ENCODE measurements around the gene OPN1LW. TPM values are rescaled to one million over a fixed set of nuclear protein-coding genes. Genes with fewer than 3 reads are reported as not detected.
A peak's percentile ranks its signal among the peaks of the same experiment; 100 is the strongest.

OPN1LW gene
- total and polyA plus RNA-seq, 4 donors, result not detected

- H3K36me3 ChIP-seq (ENCODE audit: control insufficient read depth, insufficient read depth, low read length), result no peaks in the 10 kb centered on the region
Measured at GRCh38 chrX:154131955-154132354, 12.1 kb upstream of the OPN1LW start.

GRCh38 chrX:154132366-154132765 lies 11.7 kb upstream of the OPN1LW start:
- Histone ChIP-seq H3K9me3 (ENCODE audit: control insufficient read depth, insufficient read depth, low read length) (peaks cover 1% of the 10 kb centered on the region), H3K4me3 (ENCODE audit: low read depth, low read length) (no peak overlapping the region), H3K27me3 (ENCODE audit: control insufficient read depth, insufficient read depth, low read length) (no peaks in the 10 kb centered on the region), H3K27ac (ENCODE audit: low read depth, low read length) (no peak overlapping the region), H3K4me1 (ENCODE audit: control insufficient read depth, insufficient read depth, low read length) (peaks cover 7% of the 10 kb centered on the region), H3K36me3 (ENCODE audit: control insufficient read depth, insufficient read depth, low read length) (no peaks in the 10 kb centered on the region)
- no peak for DNase-seq (ENCODE audit: low read depth in 4 of 6, low spot score in 6 of 6)
- WGBS (ENCODE audit: insufficient coverage), result 78% methylated on average over 6 of the region's 9 CpGs

More at GRCh38 chrX:154131955-154132354, 12.1 kb upstream of the OPN1LW start:
- H3K4me1 ChIP-seq (ENCODE audit: control insufficient read depth, insufficient read depth, low read length), result peaks cover 3% of the 10 kb centered on the region
- H3K27ac ChIP-seq (ENCODE audit: low read depth, low read length), result no peak overlapping the region
- no peak for DNase-seq (ENCODE audit: low read depth in 4 of 6, low spot score in 6 of 6)
- no peak overlapping the region for H3K4me3 ChIP-seq (ENCODE audit: low read depth, low read length)
- peaks cover 1% of the 10 kb centered on the region for H3K9me3 ChIP-seq (ENCODE audit: control insufficient read depth, insufficient read depth, low read length)
- H3K27me3 ChIP-seq (ENCODE audit: control insufficient read depth, insufficient read depth, low read length), result no peaks in the 10 kb centered on the region
- WGBS (ENCODE audit: insufficient coverage), result 67% methylated on average over 2 of the region's 4 CpGs

DNA sequence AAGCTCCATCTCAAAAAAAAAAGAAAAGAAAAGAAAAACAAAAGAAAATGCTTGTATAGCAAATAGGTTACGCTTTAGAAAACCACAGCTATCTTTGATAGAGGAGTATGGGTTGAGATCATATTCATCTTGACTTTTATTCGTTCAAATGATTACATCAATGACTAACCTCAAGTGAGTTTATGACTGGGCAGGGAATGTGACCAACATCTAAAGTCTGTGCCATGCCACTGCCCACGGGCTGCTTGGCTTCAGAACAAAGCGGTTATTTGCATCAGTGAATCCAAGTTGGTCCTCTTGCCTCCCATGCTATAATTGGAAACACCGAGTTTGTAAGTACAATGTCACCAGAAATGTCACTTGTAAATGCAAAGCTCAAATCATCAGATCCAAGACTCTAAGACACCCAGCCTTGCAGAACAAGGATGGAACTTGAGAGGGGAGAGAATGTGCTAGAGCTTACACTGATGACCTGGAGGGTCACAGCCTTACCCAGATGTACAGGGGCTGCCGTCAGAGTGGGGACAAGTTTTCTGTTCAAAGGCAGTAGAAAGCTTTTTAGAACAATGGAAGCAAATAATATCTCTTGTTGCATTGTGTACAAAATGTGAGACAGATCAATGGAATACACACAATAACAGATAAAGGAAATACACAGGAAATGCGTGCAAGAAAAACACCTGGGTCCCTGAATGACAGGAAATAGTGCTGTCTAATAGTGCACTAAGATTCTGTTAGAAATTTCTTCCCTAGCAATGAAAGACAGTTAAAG lies 8.4 kb upstream of the OPN1LW start:
- DNase-seq (ENCODE audit: low read depth in 4 of 6, low spot score in 6 of 6), result no peak
- 73% methylated on average over 4 of the region's 7 CpGs for WGBS (ENCODE audit: insufficient coverage)
- H3K27me3 ChIP-seq (ENCODE audit: control insufficient read depth, insufficient read depth, low read length), result no peaks in the 10 kb centered on the region

DNA sequence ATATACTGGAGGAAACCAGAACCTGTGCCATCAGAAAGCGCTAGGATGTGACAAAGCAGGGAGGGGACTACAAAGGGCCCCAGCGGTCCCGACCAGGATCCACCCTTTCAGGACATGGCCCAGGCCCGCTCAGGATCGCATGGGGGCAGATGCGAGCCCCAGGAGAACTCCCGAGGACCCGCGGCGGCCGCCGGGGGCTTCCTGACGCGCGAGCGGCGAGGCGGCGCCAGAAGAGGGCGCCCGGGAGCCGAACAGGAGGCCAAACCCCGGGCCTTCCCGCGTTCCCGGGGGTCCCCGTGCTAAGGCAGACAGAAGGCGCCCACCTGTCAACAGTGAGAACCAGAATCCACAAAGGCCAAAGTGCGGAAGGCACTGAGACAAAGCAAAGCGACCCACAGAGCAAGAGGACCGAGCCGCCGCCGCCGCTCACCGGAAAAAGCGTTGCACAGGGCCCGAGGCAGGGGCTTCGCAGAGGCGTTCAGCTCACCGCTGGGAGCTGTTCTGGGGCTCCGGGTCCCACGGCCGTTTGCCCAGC lies 7.3 kb upstream of the OPN1LW start:
- Histone ChIP-seq H3K4me3 (ENCODE audit: low read depth, low read length) (peak overlapping the region; percentile 22), H3K27ac (ENCODE audit: low read depth, low read length) (no peak overlapping the region)

More for the DNA sequence above, 8.4 kb upstream of the OPN1LW start:
- no peaks in the 10 kb centered on the region for H3K36me3 ChIP-seq (ENCODE audit: control insufficient read depth, insufficient read depth, low read length)
- peaks cover 1% of the 10 kb centered on the region for H3K9me3 ChIP-seq (ENCODE audit: control insufficient read depth, insufficient read depth, low read length)
- H3K4me3 ChIP-seq (ENCODE audit: low read depth, low read length), result no peak overlapping the region
- no peak overlapping the region for H3K27ac ChIP-seq (ENCODE audit: low read depth, low read length)
- H3K4me1 ChIP-seq (ENCODE audit: control insufficient read depth, insufficient read depth, low read length), result peaks cover 10% of the 10 kb centered on the region

GRCh38 chrX:154138857-154139256 lies 5.2 kb upstream of the OPN1LW start:
- H3K27ac ChIP-seq (ENCODE audit: low read depth, low read length), result no peak overlapping the region
- peaks cover 1% of the 10 kb centered on the region for H3K9me3 ChIP-seq (ENCODE audit: control insufficient read depth, insufficient read depth, low read length)
- no peak for DNase-seq (ENCODE audit: low read depth in 4 of 6, low spot score in 6 of 6)
- peaks cover 13% of the 10 kb centered on the region for H3K4me1 ChIP-seq (ENCODE audit: control insufficient read depth, insufficient read depth, low read length)
- H3K4me3 ChIP-seq (ENCODE audit: low read depth, low read length), result no peak overlapping the region
- 84% methylated on average over 10 of the region's 10 CpGs for WGBS (ENCODE audit: insufficient coverage)
- no peaks in the 10 kb centered on the region for H3K27me3 ChIP-seq (ENCODE audit: control insufficient read depth, insufficient read depth, low read length)
- no peaks in the 10 kb centered on the region for H3K36me3 ChIP-seq (ENCODE audit: control insufficient read depth, insufficient read depth, low read length)

More for the DNA sequence above, 7.3 kb upstream of the OPN1LW start:
- peak in 5 of 6 donors; percentile 36 to 86 (median 48) for DNase-seq (ENCODE audit: low read depth in 4 of 6, low spot score in 6 of 6)
- Histone ChIP-seq H3K27me3 (ENCODE audit: control insufficient read depth, insufficient read depth, low read length) (no peaks in the 10 kb centered on the region), H3K9me3 (ENCODE audit: control insufficient read depth, insufficient read depth, low read length) (peaks cover 1% of the 10 kb centered on the region), H3K36me3 (ENCODE audit: control insufficient read depth, insufficient read depth, low read length) (no peaks in the 10 kb centered on the region), H3K4me1 (ENCODE audit: control insufficient read depth, insufficient read depth, low read length) (peaks cover 10% of the 10 kb centered on the region)
- 16% methylated on average over 44 of the region's 44 CpGs for WGBS (ENCODE audit: insufficient coverage)

DNA sequence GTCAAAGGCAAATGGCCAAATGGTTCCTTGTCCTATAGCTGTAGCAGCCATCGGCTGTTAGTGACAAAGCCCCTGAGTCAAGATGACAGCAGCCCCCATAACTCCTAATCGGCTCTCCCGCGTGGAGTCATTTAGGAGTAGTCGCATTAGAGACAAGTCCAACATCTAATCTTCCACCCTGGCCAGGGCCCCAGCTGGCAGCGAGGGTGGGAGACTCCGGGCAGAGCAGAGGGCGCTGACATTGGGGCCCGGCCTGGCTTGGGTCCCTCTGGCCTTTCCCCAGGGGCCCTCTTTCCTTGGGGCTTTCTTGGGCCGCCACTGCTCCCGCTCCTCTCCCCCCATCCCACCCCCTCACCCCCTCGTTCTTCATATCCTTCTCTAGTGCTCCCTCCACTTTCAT lies 3.8 kb upstream of the OPN1LW start:
- Histone ChIP-seq H3K9me3 (ENCODE audit: control insufficient read depth, insufficient read depth, low read length) (no peaks in the 10 kb centered on the region), H3K4me3 (ENCODE audit: low read depth, low read length) (no peak overlapping the region), H3K36me3 (ENCODE audit: control insufficient read depth, insufficient read depth, low read length) (no peaks in the 10 kb centered on the region), H3K27ac (ENCODE audit: low read depth, low read length) (no peak overlapping the region), H3K4me1 (ENCODE audit: control insufficient read depth, insufficient read depth, low read length) (peaks cover 13% of the 10 kb centered on the region), H3K27me3 (ENCODE audit: control insufficient read depth, insufficient read depth, low read length) (no peaks in the 10 kb centered on the region)
- whole genome bisulfite sequencing (ENCODE audit: insufficient coverage), result 78% methylated on average over 11 of the region's 12 CpGs
- DNase-seq (ENCODE audit: low read depth in 4 of 6, low spot score in 6 of 6), result no peak

DNA sequence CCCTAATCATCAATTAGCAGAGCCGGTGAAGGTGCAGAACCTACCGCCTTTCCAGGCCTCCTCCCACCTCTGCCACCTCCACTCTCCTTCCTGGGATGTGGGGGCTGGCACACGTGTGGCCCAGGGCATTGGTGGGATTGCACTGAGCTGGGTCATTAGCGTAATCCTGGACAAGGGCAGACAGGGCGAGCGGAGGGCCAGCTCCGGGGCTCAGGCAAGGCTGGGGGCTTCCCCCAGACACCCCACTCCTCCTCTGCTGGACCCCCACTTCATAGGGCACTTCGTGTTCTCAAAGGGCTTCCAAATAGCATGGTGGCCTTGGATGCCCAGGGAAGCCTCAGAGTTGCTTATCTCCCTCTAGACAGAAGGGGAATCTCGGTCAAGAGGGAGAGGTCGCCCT lies 3.3 kb upstream of the OPN1LW start:
- Histone ChIP-seq H3K4me3 (ENCODE audit: low read depth, low read length) (no peak overlapping the region), H3K4me1 (ENCODE audit: control insufficient read depth, insufficient read depth, low read length) (peaks cover 13% of the 10 kb centered on the region), H3K27ac (ENCODE audit: low read depth, low read length) (no peak overlapping the region), H3K36me3 (ENCODE audit: control insufficient read depth, insufficient read depth, low read length) (no peaks in the 10 kb centered on the region), H3K27me3 (ENCODE audit: control insufficient read depth, insufficient read depth, low read length) (no peaks in the 10 kb centered on the region), H3K9me3 (ENCODE audit: control insufficient read depth, insufficient read depth, low read length) (no peaks in the 10 kb centered on the region)
- 66% methylated on average over 10 of the region's 10 CpGs for WGBS (ENCODE audit: insufficient coverage)
- DNase-seq (ENCODE audit: low read depth in 4 of 6, low spot score in 6 of 6), result no peak

- H3K9me3 ChIP-seq (ENCODE audit: control insufficient read depth, insufficient read depth, low read length), result no peaks in the 10 kb centered on the region
- H3K36me3 ChIP-seq (ENCODE audit: control insufficient read depth, insufficient read depth, low read length), result no peaks in the 10 kb centered on the region
- WGBS (ENCODE audit: insufficient coverage), result 91% methylated on average over 8 of the region's 8 CpGs
- peak in 1 of 6 donors; percentile 3 for DNase-seq (ENCODE audit: low read depth in 4 of 6, low spot score in 6 of 6)
- no peak overlapping the region for H3K27ac ChIP-seq (ENCODE audit: low read depth, low read length)
- no peak overlapping the region for H3K4me3 ChIP-seq (ENCODE audit: low read depth, low read length)
- H3K4me1 ChIP-seq (ENCODE audit: control insufficient read depth, insufficient read depth, low read length), result peaks cover 6% of the 10 kb centered on the region
- H3K27me3 ChIP-seq (ENCODE audit: control insufficient read depth, insufficient read depth, low read length), result no peaks in the 10 kb centered on the region
Measured at GRCh38 chrX:154142386-154142785, 1.7 kb upstream of the OPN1LW start.

DNA sequence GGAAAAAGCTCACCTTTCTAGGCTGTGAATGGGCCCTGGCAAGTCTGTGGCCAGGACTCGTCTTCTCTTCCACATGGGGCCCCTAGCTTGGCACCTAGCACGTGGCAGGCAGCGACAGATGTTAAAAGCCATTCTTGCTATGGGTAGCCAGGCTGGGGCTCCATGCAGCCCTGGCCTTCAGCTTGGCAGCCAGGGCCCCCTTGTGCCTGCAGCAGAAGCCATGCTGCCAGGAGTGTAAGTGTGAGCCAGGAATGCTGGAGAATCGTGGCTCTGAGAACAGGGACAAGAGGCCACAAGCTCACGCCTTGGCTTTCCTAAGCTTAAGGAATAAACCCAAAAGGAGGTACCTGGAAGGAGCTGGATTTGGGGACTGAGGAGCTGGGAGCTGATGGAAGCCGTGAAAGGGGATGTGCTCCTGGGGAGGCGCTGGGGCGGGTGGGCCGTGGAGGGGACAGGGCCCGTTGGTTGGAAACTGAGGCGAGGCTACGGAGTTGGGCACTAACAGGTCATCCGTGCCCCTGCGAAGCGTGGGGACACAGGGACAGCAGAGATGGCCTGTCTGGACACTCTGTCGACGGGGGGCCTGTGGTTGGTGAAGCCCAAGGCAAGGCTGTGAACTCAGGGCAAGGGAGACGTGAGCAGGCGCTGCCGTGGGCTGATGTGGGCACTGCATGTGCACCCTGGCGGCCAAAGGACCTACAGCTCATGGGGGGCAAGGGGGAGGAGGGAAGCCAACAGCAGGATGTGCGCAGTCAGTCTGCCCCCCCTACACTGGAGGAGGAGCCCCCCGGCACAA lies 895 bp upstream of the OPN1LW start:
- DNase-seq (ENCODE audit: low read depth in 4 of 6, low spot score in 6 of 6), result no peak
- Histone ChIP-seq H3K36me3 (ENCODE audit: control insufficient read depth, insufficient read depth, low read length) (no peaks in the 10 kb centered on the region), H3K4me3 (ENCODE audit: low read depth, low read length) (no peak overlapping the region), H3K27me3 (ENCODE audit: control insufficient read depth, insufficient read depth, low read length) (no peaks in the 10 kb centered on the region), H3K4me1 (ENCODE audit: control insufficient read depth, insufficient read depth, low read length) (peaks cover 4% of the 10 kb centered on the region), H3K9me3 (ENCODE audit: control insufficient read depth, insufficient read depth, low read length) (no peaks in the 10 kb centered on the region), H3K27ac (ENCODE audit: low read depth, low read length) (no peak overlapping the region)
- WGBS (ENCODE audit: insufficient coverage), result 82% methylated on average over 18 of the region's 23 CpGs
